GM19193 (cell line): ENCODE data around the gene FLAD1.

Source experiments
- POLR2A ChIP-seq: IDR thresholded peaks from 4 replicates; pipeline ENCODE4 v1.6.1; 2011; ENCODE audit not compliant: insufficient read depth, insufficient read length; ENCODE audit errors: extremely low read depth

The FLAD1 gene

DNA sequence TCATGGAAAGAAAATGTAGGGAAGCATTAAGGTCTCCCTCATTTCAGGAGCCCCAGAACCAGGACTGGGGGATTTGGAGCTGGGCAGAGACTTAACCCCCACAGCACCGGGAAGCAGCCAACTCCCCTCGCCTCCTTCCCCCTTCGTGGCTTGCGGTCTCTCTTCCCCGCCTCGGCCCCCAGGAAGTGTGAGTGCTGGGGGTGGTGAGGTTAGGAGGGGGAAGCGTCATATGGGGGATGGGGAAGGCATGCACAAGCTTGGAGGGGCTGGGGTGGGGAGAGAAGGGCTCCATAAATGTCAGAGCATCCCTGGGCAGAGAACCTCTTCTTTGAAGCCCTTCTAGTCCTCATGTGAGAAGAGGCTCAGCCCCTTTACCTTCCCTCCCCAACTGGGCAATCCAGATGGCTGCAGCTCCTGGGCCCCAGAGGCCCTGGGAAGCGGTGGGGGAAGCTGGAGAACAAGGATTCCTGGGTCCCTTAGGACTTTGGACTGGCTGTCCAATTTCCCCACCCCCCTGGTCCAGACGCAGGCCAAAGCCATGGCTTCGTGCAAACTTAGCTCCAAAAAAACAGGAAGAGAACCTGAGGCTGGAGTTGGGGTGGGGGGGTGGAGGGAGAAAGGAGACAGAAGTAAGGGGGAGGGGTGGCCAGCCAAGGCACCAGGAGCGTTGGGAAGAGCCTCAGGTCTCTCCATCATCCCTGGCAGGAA lies 27.2 kb downstream of the FLAD1 start:
- no peak for TF ChIP-seq POLR2A

DNA sequence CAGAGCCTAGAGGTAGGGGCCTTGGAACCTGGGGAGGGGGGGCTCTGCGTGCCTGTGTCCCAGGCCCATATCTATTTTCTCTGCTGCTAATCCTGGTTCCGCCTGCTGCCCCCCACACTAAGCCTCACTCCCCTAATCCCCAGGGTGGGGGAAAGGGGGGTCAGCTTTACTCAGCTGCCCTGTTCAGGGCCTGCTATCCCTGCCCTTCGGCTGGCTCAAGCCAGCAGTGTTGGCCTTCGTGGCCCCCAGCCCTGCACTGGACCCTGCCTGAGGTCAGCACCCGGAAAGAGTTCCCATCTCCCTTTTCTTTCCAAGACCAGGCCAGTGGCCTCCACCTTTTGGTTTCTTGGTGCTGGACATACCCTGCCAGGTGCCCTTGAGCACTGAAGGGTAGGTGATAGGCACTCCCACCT lies 27.9 kb downstream of the FLAD1 start:
- no peak for TF ChIP-seq POLR2A

DNA sequence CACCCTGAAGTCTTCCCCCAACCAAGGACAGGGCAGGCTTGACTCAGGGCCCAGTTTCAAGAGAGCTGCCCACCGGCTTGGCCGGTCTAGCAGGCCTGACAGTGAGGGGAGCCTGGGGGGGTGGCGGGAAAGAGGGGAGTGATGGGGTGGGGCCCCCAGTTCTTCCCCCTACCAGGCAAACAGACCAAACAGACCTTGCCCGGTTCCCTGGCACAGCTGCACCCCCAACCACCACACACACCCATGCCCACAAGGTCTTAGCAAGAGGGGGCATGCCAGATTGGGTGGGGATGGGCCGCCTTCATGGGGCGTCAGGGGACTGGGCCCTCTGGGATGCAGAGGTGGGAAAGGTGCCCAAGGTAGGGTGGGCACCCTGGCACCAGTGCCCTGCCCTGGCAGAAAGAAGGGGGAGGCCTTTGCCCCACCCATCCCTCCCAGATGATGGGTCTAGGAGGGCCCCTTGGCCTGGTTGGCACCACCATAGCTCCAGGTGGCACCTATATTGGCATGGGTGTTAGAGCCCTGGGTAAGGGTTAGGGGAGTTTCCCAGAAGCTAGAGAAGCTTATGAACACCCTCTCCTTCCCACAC lies 28.4 kb downstream of the FLAD1 start:
- TF ChIP-seq POLR2A, result no peak

DNA sequence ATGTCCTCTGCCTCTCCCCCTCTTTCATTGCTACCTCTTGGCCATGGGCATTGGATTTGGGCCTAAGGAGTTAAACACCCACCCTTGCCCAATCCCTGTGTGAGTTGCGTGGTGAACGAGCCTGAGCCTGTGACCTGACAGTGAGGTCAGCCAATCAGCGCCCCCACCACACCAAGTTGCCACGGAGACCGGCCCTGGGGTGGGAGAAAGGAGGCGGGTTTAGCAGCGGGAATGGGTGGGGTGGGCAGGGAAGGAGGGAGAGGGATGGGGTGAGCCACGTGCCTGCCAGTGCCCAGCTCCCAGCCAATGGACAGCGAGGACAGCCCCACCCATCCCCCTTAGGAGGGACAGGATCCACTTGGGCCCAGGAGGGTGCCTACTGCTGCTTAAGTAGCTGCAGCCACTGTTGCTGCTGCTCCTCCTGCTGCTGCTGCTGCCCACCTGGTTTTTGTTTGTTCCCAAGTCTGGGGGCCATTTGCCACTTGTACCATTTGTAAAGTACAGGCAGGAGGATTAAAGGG lies 28.9 kb downstream of the FLAD1 start:
- TF ChIP-seq POLR2A, result no peak

DNA sequence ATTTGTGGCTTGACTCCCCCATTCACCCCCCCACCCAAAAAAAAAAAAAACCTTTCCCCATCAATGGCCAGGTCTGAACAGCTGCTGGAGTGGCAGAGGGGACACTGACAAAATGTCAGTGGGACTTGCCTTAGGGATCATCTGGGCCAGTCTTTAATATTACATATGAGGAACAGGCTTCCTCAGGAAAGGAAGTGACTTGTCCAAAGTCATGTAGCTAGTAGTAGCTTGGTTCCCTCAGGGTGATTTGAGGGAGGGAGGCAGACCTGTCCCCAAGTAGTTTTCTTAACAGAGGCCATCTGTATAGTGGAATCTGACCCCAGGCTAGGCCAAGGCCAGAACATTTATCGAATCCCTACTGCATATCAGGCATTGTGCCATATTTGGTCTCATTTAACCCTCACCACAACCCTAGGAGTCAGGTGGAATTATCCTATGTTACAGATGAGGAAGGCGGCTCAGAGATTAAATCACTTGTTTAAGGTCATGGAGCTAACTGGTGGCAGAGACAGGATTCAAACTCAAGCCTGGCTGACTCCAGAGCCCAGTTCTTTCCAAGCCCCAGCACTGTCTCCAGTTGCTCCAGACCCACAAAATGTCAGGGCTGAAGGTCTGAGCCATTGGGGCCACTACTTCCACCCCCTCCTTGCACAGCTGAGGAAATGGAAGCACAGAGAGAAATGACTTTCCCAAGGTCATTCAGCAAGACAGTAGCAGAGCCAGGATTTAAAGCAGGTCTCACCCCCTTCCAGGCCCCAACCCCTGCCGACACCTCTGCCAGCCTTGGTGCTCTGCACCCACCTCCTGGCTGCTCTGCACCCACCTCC lies 29.8 kb downstream of the FLAD1 start:
- no peak for TF ChIP-seq POLR2A

DNA sequence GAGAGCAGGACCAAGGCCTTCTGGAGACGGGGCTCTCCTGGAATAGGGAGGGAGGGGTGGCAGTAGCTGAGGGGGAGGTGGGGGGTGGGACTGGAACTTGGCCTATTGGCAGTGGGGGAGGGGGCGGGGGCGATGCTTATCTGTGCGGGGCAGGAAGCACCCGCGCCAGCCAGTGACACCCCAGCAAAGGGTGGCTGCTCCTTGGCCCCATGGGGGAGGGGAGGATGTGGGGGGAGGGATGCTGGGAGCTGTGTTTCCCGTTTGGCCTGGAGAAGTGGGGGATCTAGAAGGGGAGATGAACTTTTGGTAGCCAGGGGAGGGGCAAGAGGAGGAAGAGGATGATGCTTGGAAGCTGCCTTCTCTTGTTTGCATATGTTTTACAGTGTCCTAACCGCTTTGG lies 30.5 kb downstream of the FLAD1 start:
- no peak for TF ChIP-seq POLR2A

DNA sequence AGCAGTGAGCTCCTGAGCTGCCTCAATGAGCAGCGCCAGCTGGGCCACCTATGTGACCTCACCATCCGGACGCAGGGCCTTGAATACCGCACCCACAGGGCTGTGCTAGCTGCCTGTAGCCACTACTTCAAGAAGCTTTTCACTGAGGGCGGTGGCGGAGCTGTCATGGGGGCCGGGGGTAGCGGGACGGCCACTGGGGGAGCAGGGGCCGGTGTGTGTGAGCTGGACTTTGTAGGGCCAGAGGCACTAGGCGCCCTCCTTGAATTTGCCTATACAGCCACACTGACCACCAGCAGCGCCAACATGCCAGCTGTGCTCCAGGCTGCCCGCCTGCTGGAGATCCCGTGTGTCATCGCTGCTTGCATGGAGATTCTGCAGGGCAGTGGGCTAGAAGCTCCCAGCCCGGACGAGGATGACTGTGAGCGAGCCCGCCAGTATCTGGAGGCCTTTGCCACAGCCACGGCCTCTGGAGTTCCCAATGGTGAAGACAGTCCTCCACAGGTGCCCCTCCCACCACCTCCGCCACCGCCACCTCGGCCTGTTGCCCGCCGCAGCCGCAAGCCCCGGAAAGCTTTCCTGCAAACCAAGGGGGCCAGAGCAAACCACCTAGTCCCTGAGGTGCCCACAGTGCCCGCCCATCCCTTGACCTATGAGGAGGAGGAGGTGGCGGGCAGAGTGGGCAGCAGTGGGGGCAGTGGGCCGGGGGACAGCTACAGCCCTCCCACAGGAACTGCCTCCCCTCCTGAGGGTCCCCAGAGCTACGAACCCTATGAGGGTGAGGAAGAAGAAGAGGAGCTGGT lies 31.8 kb downstream of the FLAD1 start:
- TF ChIP-seq POLR2A, result no peak

DNA sequence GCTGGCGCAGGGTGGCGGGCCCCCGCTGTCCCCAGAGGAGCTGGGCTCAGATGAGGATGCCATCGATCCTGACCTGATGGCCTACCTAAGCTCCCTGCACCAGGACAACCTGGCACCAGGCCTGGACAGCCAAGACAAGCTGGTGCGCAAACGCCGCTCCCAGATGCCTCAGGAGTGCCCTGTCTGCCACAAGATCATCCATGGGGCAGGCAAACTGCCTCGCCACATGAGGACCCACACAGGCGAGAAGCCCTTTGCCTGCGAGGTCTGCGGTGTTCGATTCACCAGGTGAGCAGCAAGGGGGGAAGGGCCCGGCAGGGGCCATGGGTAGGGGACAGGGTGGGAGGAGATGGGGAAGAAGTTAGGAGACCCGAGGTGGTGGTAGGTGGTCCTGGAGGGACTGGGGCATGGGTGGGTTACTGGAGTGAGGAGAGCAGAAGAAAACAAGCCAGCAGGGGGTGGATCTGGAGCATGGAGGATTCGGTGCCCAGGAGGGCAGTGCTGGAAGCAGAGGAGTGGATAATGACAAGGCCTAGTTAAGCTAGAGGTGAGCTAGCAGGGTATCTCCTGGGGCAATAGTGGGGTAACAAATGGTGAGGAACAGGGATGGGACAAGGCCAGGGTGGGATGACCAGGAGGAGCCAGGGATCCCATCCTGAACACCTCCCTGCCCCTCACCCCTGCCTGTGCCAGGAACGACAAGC lies 32.5 kb downstream of the FLAD1 start:
- TF ChIP-seq POLR2A, result no peak

DNA sequence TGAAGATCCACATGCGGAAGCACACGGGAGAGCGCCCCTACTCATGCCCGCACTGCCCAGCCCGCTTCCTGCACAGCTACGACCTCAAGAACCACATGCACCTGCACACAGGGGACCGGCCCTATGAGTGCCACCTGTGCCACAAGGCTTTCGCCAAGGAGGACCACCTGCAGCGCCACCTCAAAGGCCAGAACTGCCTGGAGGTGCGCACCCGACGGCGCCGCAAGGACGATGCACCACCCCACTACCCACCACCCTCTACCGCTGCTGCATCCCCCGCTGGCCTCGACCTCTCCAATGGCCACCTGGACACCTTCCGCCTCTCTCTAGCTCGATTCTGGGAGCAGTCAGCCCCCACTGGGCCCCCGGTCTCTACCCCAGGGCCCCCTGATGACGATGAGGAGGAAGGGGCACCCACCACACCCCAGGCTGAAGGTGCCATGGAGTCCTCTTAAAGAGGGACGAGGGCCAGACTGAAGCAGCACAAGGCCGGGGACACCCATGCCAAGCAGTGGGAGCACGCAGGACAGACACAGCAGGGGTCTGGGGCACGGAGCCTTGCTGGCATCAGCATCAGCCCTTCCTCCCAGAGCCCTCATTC lies 33.2 kb downstream of the FLAD1 start:
- no peak for TF ChIP-seq POLR2A

DNA sequence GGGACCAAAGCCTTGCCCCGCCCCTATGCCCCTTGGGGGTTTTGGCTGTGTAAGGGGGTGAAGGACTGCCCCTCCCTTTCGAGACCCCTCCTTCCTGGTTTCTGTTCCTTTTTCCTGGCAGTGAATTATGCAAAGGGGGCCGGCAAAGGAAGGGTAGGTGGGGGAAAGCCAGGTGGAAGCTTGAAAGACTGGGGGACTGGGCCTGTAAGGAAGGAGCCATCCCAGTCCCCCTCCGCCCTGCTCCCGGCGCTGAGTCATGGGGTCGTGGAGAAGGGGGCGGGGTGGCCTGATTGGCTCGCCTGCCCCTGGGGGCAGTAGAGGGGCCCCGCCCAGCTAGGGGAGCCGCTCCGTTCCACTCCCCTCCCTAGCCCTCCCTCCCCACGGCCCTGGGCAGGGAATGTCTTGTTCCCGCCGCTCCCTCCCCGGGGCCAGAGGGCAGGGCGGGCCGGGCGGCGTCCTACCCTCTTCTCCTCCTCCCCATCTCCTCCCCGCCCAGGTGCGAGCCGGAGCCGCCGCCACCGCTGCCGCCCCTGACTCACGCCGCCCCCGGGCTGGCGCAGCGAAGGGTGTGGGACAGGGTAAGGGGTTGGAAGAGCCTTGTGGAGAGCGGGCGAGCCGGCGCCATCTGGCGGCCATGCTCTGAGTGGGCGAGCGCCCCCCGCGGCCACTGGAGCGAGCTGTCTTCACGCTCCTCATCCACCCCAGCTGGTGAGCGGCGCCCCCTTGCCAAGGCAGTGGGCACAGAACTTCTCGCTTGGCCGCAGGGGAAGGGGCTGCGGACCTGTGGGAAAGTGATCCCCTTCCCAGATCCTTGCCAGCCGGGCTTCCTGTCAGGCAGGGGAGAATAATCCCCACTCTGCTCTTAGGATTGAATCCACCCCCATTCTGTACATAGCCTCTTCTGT lies 34.1 kb downstream of the FLAD1 start:
- peak; percentile 46 for TF ChIP-seq POLR2A

DNA sequence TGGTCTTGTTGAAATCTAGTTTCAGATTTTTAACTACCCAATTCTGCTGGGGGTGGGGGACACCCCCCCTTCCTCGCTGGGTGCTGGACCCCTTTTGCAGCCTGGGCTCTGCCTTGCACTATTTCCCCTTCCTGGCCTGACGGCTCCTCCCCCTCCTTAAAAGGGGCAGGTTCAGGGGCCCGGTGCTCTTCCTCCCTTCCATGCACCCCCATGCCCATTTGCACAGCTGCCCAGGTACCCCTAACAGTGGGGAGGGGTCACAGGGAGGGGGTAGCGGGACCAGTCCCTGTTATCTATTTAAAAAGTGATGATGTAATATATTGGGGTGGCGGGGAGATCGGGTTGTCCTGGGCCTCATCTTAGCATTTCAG lies 34.8 kb downstream of the FLAD1 start:
- TF ChIP-seq POLR2A, result peak; percentile 18

DNA sequence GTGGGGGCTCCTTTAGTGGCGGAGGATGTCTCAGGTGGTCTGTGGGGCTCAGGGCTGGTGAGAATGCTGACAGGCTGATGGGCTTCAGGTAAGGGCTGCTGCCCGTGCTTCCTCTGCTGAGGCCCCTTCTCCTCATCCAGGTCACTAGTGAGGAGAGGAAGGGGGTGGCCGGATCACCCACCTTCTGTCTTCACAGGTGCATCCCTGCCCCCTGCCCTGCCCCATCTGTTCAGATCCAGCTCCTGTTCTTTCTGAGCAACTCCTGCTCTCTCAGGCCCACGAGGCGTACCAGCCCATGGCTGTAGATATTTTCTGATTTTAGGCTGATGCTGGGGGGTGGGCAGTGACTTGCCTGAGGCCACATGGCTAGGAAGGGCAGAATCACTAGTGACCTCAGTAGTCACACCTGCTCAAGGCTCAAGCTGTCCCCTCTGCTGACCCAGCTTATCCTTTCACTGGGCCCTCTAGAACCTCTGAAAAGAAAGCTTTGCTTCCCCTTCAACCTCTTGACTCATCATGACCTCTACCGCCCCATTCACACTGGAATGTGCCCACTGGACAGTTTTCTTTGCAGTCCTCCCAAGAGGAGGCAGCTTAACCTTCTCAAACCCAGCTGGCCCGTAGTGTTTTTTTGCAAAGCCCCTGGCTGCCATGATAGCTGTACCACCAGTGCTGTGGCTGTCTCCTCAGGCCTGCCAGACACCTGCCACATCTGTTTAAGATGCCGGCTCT lies 35.6 kb downstream of the FLAD1 start:
- no peak for TF ChIP-seq POLR2A
